Astrocyte of the cerebellum (primary cell): ENCODE results near the gene STRADA.

ENCODE experiments used
- DNase-seq: peaks from one replicate; pipeline ENCODE4 v3.0.0-alpha.2; 2011; ENCODE audit warnings: low read depth
- H3K4me3 ChIP-seq: 2 replicates; pipeline ENCODE4 v1.5.1; 2011; ENCODE audit warnings: mild to moderate bottlenecking, low read depth, low read length, moderate library complexity
- in situ Hi-C: cut with HindIII; loops from 2 replicates; pipeline ENCODE4 v1.10.0; 2017; ENCODE audit warnings: low sequenced_read_pairs
- TF ChIP-seq, protein P1 (sequence below): IDR thresholded peaks from 2 replicates; pipeline ENCODE4 v1.5.1; 2012; ENCODE audit warnings: low read length, low read depth, moderate library complexity, mild to moderate bottlenecking; ENCODE audit errors: missing control alignments

STRADA gene

DNA sequence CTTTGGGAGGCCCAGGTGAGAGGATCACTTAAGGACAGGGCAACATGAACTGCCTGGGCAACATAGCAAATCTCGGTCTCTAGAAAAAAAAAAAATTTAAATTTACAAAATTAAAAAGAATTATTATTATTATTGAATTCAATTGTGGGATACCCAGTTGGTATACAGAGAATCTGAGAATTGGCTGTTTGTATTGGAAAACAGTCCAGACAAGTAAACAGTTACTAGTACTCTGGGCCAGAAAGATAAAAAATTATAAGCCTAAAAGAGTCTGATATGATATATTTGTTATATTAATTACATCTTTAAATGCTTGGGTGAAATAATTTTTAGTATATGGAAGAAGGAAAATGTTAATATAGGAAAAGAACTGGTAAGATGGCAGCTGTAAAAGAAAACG lies 16.8 kb upstream of the STRADA start:
- TF ChIP-seq, protein P1, sequence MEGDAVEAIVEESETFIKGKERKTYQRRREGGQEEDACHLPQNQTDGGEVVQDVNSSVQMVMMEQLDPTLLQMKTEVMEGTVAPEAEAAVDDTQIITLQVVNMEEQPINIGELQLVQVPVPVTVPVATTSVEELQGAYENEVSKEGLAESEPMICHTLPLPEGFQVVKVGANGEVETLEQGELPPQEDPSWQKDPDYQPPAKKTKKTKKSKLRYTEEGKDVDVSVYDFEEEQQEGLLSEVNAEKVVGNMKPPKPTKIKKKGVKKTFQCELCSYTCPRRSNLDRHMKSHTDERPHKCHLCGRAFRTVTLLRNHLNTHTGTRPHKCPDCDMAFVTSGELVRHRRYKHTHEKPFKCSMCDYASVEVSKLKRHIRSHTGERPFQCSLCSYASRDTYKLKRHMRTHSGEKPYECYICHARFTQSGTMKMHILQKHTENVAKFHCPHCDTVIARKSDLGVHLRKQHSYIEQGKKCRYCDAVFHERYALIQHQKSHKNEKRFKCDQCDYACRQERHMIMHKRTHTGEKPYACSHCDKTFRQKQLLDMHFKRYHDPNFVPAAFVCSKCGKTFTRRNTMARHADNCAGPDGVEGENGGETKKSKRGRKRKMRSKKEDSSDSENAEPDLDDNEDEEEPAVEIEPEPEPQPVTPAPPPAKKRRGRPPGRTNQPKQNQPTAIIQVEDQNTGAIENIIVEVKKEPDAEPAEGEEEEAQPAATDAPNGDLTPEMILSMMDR = no peak
- in situ Hi-C loops = no loop called here
- H3K4me3 ChIP-seq = no peak overlapping the region
- DNase-seq = no peak

DNA sequence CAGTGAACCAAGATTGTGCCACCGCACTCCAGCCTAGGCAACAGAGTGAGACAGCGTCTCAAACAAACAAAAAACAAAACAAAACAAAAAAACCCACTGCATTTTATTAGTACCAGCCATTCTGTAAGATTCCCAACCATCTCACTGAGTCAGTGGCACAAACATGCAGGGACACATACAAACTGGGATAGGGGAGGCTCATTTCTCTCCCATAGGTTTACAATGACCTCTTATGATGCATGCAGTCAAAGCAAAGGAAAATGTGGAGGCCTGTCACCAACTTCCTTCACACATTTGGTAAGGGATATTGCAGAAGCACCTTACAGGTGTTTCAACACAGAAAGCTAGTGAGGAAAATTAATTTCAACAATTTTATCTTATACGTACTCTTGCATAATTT lies 12.4 kb upstream of the STRADA start:
- DNase-seq = no peak

GRCh38 chr17:63753215-63753614 lies 11.6 kb upstream of the STRADA start:
- in situ Hi-C loops = no loop called here

More for the DNA sequence above, 12.4 kb upstream of the STRADA start:
- TF ChIP-seq, protein P1 = no peak
- no peak overlapping the region for H3K4me3 ChIP-seq
- in situ Hi-C loops = no loop called here

DNA sequence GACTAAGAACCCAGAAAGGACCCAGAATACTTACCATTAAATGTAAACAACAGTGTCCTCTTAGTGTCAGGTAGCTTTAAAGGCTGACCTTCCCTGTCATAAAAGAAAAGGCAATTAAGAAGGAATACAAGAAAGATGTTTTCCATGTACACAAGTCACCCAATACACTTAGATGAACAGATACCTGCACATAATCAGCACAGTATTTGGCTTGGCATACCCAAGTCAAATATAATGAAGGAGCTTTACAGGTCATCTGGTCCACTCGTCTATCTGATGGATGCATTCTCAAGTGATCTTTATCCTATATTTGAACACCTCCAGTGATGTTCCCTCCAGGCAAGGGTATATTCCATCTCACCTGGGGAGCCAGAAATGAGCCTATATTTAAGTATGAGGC lies 11.1 kb upstream of the STRADA start:
- H3K4me3 ChIP-seq = no peak overlapping the region
- DNase-seq = no peak
- TF ChIP-seq, protein P1 = no peak
- in situ Hi-C loops = no loop called here

More at GRCh38 chr17:63753215-63753614, 11.6 kb upstream of the STRADA start:
- TF ChIP-seq, protein P1 = no peak
- no peak for DNase-seq
- H3K4me3 ChIP-seq = no peak overlapping the region

DNA sequence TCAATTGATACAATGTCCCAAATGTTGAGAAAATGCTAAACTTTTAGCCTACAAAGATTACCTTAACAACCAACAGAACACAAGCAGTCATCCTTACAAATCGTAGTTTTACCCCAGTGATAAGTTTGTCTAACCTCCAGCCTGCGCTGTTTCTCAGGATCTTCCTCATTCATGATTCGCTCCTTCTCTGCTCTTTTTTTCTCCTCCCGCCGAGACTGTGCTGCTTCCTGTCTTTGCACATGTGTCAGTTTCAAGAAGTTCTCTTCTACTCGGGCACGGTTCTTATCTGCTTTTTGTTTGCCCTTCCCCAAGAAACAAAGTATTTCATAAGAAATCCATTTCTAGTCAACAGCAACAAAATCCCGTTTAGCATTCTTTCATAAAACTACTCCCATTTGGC lies 10.2 kb upstream of the STRADA start:
- TF ChIP-seq, protein P1 = no peak
- in situ Hi-C loops = no loop called here
- no peak overlapping the region for H3K4me3 ChIP-seq
- no peak for DNase-seq

DNA sequence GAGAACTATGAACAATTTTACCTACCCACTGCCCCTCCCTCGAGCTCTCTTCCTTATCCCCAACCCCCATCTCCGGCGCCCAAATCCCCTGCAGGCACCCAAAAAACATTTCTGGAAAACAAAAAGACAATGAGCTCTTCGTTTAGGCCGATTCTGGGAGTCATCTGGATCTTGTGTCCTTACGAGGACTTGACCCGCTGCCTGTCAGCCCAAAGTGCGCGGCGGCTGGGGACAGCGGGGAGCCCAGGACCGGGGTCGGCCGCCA lies 524 bp downstream of the STRADA start:
- DNase-seq = no peak
- H3K4me3 ChIP-seq = peak overlapping the region; percentile 76
- in situ Hi-C loops = no loop called here
- TF ChIP-seq, protein P1 = no peak
